Pancreas (tissue), 10 donors: ENCODE measurements around the gene TMEM121. TPM values are rescaled to one million over a fixed set of nuclear protein-coding genes. Genes with fewer than 3 reads are reported as not detected.

Source experiments
- ATAC-seq, 4 donors: fragments of 200-7000 bp; cut with Tn5 transposase; one replicate each; pipeline versions ENCODE4 v1.8.0 to v1.9.1; 2020; ENCODE audit warnings: mild to moderate bottlenecking in 4 of 4, moderate library complexity in 4 of 4
- DNase-seq, 6 donors: peaks; one replicate each; pipeline ENCODE4 v3.0.0-alpha.2; 2020
- FAIRE-seq: peaks from 2 replicates; lab custom pipeline; 2012; peaks lifted over from hg19 to GRCh38; lab: Jason Lieb, UNC
- H3K27ac ChIP-seq, 4 donors: fragments of 200-600 bp; sonication (generic); 1 replicate in 3 of 4; 2 replicates in 1 of 4; pipeline versions ENCODE4 v1.5.0 to v1.8.0; 2020
- H3K27me3 ChIP-seq, 4 donors: fragments of 200-600 bp; one replicate each; pipeline ENCODE4 v1.8.0; 2021
- H3K36me3 ChIP-seq, 3 donors: fragments of 200-600 bp; sonication (generic) in 1 of 3; one replicate each; pipeline versions ENCODE4 v1.5.0 to v1.8.0; 2020 to 2021
- H3K4me1 ChIP-seq, 3 donors: fragments of 200-600 bp; one replicate each; pipeline ENCODE4 v1.8.0; 2021
- H3K4me3 ChIP-seq, 4 donors: fragments of 200-600 bp; sonication (generic) in 2 of 4; one replicate each; pipeline versions ENCODE4 v1.5.0 to v1.8.0; 2020 to 2021
- H3K9me3 ChIP-seq, 4 donors: fragments of 200-600 bp; one replicate each; pipeline ENCODE4 v1.8.0; 2021
- WGBS, 2 donors: extraction: QIAGEN DNeasy Blood & Tissue Kit; methylation state at CpG; one replicate each; pipeline ENCODE4 v1.1.7; 2013; 5-methylcytosine and 5-hydroxymethylcytosine counted together
- intact Hi-C, 3 donors: fragments of 100-400 bp; cut with DNase I; formaldehyde crosslinking; loops; one replicate each; pipeline versions ENCODE4 v1.11.1 to v1.14.2; 2022
- polyA plus RNA-seq, 2 donors: library from polyadenylated mRNA; stranded (reverse); fragments of 200-250 nt; gene quantifications; one replicate each; pipeline ENCODE4 v1.2.3, GENCODE V29; 2013
- total RNA-seq, 6 donors: library from RNA; stranded (reverse); fragmentation: NEBNext Ultra II Directional in 4 of 6; extraction: Animal tissue kit (Norgen Biotek cat#: 25700) in 4 of 6; gene quantifications; one replicate each; pipeline versions ENCODE4 v1.2.1 to v1.2.4, GENCODE V29; 2021 to 2023
- TF ChIP-seq, protein P1 (sequence below), 4 donors: fragments of 200-600 bp; sonication (generic) in 3 of 4; IDR thresholded peaks; one replicate each; pipeline versions ENCODE4 v1.5.0 to v1.8.0; 2021; ENCODE audit warnings: antibody characterized with exemption in 4 of 4
- donor health status: healthy with polysubstance abuse.
- donor health status: DM: no; HTN: no; CAD: no; lungs with moderate emphysema.
- donor health status: DM: no; HTN: no; CAD: no.
- donor health status: control.
- donor health status: control.
- donor health status: Bipolar disorder and iron deficiency.
- donor health status: DM: yes; HTN: yes; CAD: no.
- donor health status: DM: no; HTN: no; CAD: no.
- donor health status: DM: no; HTN: no; CAD: no.
- donor health status: DM: yes; HTN: yes; CAD: no.

Gene TMEM121
- total and polyA plus RNA-seq, 8 donors, result 0.92 to 3.3 (median 1.8) TPM

- H3K36me3 ChIP-seq, result no peaks in the 10 kb centered on the region
- no peaks in the 10 kb centered on the region for H3K27me3 ChIP-seq
- WGBS, 2 donors, result 2 to 3% methylated on average over 28 to 48 of the region's 48 CpGs
- no peak overlapping the region for H3K27ac ChIP-seq
- ATAC-seq, result peak in 3 of 4 donors; percentile 2 to 27 (median 11)
- H3K9me3 ChIP-seq, result no peaks in the 10 kb centered on the region
- FAIRE-seq, result no peak
- TF ChIP-seq, protein P1, sequence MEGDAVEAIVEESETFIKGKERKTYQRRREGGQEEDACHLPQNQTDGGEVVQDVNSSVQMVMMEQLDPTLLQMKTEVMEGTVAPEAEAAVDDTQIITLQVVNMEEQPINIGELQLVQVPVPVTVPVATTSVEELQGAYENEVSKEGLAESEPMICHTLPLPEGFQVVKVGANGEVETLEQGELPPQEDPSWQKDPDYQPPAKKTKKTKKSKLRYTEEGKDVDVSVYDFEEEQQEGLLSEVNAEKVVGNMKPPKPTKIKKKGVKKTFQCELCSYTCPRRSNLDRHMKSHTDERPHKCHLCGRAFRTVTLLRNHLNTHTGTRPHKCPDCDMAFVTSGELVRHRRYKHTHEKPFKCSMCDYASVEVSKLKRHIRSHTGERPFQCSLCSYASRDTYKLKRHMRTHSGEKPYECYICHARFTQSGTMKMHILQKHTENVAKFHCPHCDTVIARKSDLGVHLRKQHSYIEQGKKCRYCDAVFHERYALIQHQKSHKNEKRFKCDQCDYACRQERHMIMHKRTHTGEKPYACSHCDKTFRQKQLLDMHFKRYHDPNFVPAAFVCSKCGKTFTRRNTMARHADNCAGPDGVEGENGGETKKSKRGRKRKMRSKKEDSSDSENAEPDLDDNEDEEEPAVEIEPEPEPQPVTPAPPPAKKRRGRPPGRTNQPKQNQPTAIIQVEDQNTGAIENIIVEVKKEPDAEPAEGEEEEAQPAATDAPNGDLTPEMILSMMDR (IDR thresholded peaks at IDR 0.05), result no peak
- H3K4me1 ChIP-seq, result peaks cover 0 to 16% (median 0%) of the 10 kb centered on the region in 3 donors
- DNase-seq, result peak in 3 of 6 donors; percentile 65 to 85 (median 66)
- peak overlapping the region; percentile 44 to 71 (median 60) for H3K4me3 ChIP-seq
- intact Hi-C loops, result no loop called here
Measured at GRCh38 chr14:105526776-105527380, 495 bp downstream of the TMEM121 start.

DNA sequence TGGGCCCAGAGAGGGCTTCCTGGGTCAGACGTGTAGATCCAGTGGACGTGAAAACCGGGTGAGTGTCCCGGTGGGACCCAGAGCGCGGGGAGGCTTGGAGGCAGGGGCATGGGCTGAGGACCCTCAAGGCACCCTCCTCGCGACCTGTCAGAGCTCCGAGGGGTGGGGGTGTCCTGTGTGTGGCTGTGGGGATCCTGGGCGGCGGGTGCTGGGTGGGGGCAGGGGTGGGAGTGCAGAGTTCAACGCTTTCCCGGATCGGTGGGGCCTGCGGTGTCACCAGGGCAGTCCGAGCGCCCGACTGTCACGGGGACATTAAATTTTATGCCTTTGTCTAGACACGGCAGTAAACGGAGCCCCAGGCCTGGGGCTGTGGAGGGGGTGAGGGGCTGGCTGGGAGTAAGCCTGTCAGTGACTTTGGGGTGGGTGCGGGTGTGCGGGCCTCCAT lies 1.0 kb downstream of the TMEM121 start:
- no peak for ATAC-seq
- 39 to 43% methylated on average over 23 of the region's 23 CpGs for WGBS, 2 donors
- Histone ChIP-seq H3K4me1 (peaks cover 0 to 16% (median 0%) of the 10 kb centered on the region in 3 donors), H3K36me3 (no peaks in the 10 kb centered on the region), H3K27me3 (no peaks in the 10 kb centered on the region), H3K27ac (no peak overlapping the region), H3K9me3 (no peaks in the 10 kb centered on the region), H3K4me3 (peak overlapping the region; percentile 44 to 71 (median 60))
- no peak for FAIRE-seq
- intact Hi-C loops, result no loop called here
- TF ChIP-seq, protein P1 (IDR thresholded peaks at IDR 0.05), result no peak
- peak in 3 of 6 donors; percentile 54 to 86 (median 56) for DNase-seq

DNA sequence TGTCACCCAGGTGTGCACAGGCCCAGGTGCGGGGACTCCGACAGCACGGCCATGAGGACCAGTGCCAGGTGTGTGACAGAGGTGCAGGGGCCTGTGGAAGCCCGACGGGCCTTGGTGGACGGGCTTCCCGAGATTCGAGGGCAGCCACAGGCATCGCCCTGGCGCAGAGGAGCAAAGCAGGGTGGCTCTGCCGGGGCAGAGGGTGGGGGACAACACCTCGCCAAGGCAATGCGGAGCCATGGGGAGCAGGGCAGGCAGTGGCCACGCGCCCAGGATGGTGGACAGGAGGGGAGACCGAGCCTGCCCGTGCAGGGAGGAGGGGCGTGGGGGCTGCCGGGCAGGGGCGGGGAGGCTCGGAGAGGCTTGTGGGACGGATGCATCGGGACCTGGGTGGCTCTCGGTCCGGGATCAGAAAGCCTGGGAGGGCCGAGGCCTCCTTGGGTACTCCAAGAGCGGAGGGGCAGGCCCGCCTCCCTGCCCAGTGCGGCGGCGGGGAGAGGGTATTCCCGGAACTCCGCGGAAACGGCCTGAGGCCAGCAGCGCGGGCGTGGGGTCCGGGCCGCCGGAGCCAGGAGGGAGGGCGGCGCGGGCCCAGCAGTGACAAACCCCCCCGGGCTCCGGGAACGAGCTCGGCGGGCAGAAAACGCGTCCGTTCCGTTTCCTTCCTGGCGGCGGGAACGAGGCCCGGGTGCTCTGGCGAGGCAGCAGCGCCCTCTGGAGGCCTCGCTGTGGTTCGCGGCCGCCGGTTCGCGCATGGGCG lies 1.6 kb downstream of the TMEM121 start:
- Histone ChIP-seq H3K9me3 (no peaks in the 10 kb centered on the region), H3K27ac (peak overlapping the region; percentile 6 to 37 (median 28)), H3K27me3 (no peaks in the 10 kb centered on the region), H3K4me1 (peaks cover 0 to 16% (median 0%) of the 10 kb centered on the region in 3 donors), H3K36me3 (no peaks in the 10 kb centered on the region), H3K4me3 (peak overlapping the region; percentile 21 to 71 (median 41))
- TF ChIP-seq, protein P1 (IDR thresholded peaks at IDR 0.05), result peak; percentile 79 to 91 (median 86)
- DNase-seq (peak; percentile 70 to 94 (median 84)), FAIRE-seq (no peak), ATAC-seq (peak; percentile 82 to 91 (median 88))
- intact Hi-C loops, result no loop called here
- 10 to 14% methylated on average over 41 to 67 of the region's 67 CpGs for WGBS, 2 donors

- intact Hi-C loops, result no loop called here
- TF ChIP-seq, protein P1 (IDR thresholded peaks at IDR 0.05), result no peak
- Histone ChIP-seq H3K27ac (no peak overlapping the region), H3K4me3 (peak overlapping the region; percentile 21 to 71 (median 41)), H3K27me3 (no peaks in the 10 kb centered on the region), H3K4me1 (peaks cover 0 to 16% (median 0%) of the 10 kb centered on the region in 3 donors), H3K36me3 (no peaks in the 10 kb centered on the region), H3K9me3 (no peaks in the 10 kb centered on the region)
- FAIRE-seq (no peak), ATAC-seq (no peak), DNase-seq (peak in 2 of 6 donors; percentile 43 to 77)
- 29 to 35% methylated on average over 74 to 89 of the region's 89 CpGs for WGBS, 2 donors
Measured at GRCh38 chr14:105528586-105529318, 2.4 kb downstream of the TMEM121 start.
